Jurkat, Clone E6-1 (cell line): Measurements from ENCODE around the gene ATP10A.
"Not testable (repeated sequence)": the region's sequence is repeated elsewhere in the genome, so short reads cannot be mapped to it uniquely, and the experiment has no call there.

Experiments
- DNase-seq: peaks from one replicate; pipeline ENCODE4 v3.0.0-alpha.2; 2011; ENCODE audit warnings: low read depth, low spot score
- H3K4me3 ChIP-seq: 2 replicates; pipeline ENCODE4 v1.5.1; 2011; ENCODE audit warnings: mild to moderate bottlenecking, low read length, control low read depth, moderate library complexity

ATP10A gene

DNA sequence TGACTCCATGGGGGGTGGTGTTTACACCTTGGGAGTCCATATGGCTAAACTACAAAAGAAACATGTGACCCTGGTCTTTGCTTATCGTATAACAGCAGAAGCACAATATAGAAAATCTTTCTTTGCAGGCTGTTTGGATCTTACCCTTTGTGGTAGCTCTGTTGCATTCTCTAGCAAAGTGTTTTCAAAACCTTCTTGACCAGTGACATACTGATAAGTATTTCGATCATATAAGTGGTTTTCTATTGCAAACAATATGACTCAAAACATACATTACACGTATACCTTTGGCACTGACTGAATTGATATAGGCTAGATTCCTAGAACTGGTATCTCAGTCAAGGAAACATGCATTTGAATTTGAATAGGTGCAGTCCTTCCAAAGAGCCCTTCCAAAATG is 24.7 kb upstream of the ATP10A start:
- no peak for DNase-seq
- no peak overlapping the region for H3K4me3 ChIP-seq

- no peak overlapping the region for H3K4me3 ChIP-seq
- DNase-seq: no peak
These were observed 23.5 kb upstream of the ATP10A start for GRCh38 chr15:25886498-25887140.

GRCh38 chr15:25884370-25884769 is 21.2 kb upstream of the ATP10A start:
- no peak for DNase-seq
- H3K4me3 ChIP-seq: no peak overlapping the region

DNA sequence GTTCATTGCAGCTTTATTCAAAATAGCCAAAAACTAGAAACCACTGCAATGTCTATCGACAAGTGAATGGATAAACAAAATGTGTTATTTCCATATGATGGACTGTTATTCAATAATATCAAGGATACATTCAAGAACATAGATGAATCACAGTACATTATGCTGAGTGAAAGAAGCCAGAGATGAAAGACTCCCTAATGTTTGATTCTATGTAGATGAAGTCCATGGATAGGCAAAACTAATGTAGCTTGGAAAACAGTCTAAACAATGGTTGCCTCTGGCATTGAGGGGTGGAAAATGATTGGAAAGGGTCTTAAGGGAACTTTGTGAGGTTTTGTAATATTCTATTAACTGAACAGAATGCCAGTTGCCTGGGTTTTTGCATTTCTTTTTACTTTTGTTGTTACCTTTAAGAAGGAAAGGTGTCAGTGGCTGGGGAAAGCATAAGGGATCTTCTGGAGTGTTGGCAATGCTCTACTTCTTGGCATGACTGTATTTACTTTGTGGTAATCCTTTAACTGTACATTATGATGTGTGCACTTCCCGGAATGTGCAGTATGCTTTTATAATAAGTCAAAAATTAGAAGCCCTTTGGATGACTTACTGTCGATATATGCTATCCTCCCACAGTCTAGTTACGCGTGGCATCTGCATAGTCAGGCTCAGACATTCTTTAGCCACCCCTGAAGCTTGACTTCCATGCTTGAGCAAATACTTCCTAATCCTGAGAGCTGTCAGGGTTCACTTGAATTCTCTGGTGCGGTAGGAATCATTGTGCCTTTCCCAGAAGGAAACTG is 20.5 kb upstream of the ATP10A start:
- no peak for DNase-seq
- no peak overlapping the region for H3K4me3 ChIP-seq

DNA sequence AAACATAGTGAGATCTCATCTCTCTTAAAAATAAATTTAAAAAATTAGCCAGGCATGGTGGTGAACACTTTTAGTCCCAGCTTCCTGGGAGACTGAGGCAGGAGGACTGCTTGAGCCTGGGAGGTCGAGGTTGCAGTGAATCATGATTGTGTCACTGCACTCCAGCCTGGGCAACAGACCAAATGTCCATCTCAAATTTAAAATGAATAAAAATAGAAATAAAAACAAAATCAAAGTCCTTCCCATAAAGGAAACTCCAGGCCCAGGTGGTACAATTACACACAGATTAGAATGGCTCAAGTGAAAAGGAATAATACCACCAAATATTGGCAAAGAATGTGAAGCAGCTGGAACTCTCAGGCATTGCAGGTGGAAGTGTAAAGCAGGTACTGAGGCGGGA is 19.3 kb upstream of the ATP10A start:
- H3K4me3 ChIP-seq: no peak overlapping the region
- no peak for DNase-seq

DNA sequence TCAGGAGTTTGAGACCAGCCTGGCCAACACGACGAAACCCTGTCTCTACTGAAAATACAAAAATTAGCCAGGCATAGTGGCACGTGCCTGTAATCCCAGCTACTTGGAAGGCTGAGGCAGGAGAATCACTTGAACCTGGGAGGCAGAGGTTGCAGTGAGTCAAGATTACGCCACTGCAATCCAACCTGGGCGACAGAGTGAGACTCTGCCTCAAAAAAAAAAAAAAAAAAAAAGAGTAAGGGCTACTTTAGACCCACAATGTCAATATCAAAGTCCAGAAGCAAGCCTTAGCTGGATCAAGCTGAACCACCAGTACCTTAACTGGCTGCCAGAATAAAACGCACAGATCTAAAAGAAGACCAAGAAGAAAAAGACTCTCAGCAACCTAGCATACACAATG is 17.8 kb upstream of the ATP10A start:
- DNase-seq, H3K4me3 ChIP-seq: not testable (repeated sequence)

DNA sequence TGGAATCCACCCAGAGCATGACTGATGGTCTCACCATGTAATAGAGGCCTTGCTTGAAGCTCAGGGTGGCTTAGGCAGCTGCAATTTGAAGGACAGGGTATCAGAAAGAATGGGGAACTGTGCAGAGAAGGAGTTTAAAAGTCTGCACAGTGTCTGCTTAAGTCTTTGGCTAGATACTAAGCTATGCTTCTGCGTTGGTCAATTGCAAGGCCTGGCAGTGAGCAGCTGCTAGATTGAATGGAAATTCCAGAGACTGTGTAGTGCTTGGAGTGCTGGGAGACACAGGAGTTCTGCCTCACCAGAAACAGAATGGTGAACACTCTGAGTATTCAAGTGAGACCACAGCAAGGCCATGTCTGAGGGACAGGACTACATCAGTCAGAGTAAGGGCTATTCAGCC is 17.3 kb upstream of the ATP10A start:
- H3K4me3 ChIP-seq: no peak overlapping the region
- no peak for DNase-seq

DNA sequence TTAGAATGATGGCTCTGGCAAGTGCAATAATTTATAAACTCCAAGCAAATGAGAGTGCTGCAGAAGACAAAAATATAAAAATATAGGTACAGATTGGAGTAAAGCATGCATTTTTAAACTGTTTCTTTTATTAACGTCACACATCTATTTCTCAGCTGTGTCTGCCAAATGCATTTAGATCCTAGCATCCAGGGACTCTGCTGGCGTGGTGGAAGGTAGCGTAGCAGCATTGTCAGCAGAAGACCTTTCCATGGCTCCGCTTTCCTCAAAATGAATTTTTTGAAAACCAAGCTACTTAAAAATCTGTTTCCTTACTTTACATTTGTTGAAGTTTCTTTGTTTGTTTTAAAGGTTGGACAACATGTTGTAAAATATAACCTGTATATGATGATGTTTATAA is 16.3 kb upstream of the ATP10A start:
- no peak overlapping the region for H3K4me3 ChIP-seq
- no peak for DNase-seq

- no peak overlapping the region for H3K4me3 ChIP-seq
- DNase-seq: no peak
These were observed 14.6 kb upstream of the ATP10A start for GRCh38 chr15:25877681-25878080.

DNA sequence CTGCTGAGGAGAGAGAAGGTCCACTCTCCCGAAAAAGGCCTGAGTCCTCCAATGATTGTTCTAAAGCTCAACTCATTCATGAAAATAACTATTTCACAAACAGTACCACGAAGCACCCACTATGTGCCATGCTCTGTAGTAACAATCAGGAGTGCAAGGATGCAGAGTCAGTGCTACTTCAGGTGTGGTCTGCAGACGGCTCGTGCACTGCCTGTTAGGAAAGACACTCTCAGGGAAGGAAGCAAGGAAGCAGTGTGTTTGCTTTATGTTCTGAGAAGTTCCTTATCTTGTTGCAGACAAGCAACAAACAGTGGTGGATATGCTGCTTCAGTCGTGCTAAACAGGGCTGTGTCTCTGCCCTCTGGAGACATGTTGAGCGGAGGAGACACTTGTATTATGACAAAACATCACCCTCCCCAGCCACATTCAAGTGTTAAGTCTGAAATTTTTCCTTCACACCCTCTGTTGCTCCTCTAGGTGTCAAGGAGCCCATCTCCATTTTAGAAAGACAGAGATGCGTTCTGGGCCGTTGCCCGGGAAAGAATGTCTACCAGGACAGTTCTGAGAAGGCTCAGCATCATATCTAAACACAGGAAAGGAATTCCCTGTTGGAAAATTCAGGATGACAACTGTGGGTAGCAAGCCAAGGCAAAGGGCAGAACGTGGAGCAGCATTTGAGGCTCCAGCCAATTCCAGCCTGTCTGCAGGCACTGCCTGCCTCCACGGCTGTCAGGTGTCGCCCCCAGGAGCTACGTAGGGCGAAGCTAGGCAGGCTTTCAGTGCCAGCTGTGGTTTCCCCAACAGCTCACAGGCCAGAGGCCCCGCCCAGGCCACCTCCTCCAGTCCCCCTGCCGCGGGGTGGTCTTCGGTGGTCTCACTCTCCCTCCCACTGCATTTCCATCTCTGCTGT is 13.4 kb upstream of the ATP10A start:
- DNase-seq: no peak
- no peak overlapping the region for H3K4me3 ChIP-seq

- DNase-seq: no peak
- no peak overlapping the region for H3K4me3 ChIP-seq
These were observed 12.4 kb upstream of the ATP10A start for GRCh38 chr15:25875566-25875965.

- no peak overlapping the region for H3K4me3 ChIP-seq
- no peak for DNase-seq
These were observed 11.3 kb upstream of the ATP10A start for GRCh38 chr15:25874379-25874778.

GRCh38 chr15:25871403-25871802 is 8.3 kb upstream of the ATP10A start:
- no peak for DNase-seq
- no peak overlapping the region for H3K4me3 ChIP-seq

GRCh38 chr15:25870938-25871337 is 7.8 kb upstream of the ATP10A start:
- no peak for DNase-seq
- H3K4me3 ChIP-seq: no peak overlapping the region

GRCh38 chr15:25869701-25870100 is 6.6 kb upstream of the ATP10A start:
- no peak overlapping the region for H3K4me3 ChIP-seq
- DNase-seq: no peak

DNA sequence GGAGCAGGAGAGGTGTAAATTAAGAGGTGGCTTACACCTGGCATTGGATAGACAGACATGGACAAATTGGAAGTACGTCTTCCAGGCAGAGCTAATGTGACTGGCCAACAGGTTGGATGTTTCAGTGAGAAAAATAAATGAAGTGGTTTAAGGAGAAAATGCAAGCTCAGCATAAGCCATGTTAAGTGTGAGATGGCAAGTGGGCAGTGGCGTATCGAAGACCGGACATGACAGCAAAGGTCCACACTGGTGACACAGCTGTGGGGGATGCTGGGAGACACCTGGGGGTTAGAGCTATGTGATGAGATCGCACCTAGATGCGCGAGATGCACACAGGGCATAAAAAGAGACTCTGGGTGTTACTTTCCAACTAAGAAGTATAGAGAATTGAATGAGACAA is 3.7 kb upstream of the ATP10A start:
- no peak overlapping the region for H3K4me3 ChIP-seq
- no peak for DNase-seq

- no peak overlapping the region for H3K4me3 ChIP-seq
- no peak for DNase-seq
These were observed 3.1 kb upstream of the ATP10A start for GRCh38 chr15:25866251-25866650.

- H3K4me3 ChIP-seq: no peak overlapping the region
- no peak for DNase-seq
These were observed 1.8 kb upstream of the ATP10A start for GRCh38 chr15:25864966-25865365.

DNA sequence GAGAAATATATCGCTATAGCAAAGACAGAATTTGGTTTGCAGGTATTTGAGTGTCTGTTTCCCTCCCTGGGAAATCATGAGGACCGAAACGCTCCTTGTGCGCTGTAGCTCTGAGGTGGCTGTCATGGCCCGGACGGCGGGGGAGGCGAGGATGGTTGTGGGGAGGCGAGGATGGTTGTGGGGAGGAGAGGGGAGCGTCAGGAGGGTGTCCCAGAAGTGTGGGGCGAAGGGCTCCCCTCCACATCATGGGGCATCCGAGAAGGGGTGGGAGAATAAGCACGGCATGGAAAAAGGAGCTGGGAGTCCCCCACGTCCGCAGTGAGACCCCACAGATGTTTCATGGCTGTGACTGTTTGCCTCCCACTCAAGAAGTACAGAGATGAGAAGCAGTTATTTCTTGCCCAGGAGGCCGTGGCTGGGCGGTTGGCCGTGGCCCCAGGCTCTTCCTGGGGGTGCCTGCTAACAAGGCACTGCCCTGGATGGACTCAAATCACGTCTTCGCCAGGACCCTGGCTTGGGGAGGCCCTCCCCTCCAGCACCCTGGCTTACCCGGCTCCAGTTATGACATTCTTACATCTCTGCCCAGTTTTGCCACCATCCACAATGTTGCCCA is 947 bp upstream of the ATP10A start:
- H3K4me3 ChIP-seq: no peak overlapping the region
- no peak for DNase-seq
